ENCODE results near the gene PRM1. TPM values are rescaled to one million over a fixed set of nuclear protein-coding genes. Genes with fewer than 3 reads are reported as not detected.

PRM1 gene
- total RNA-seq, 1 experiment from 2014 or later = not detected

- DNase-seq = no peak
- Mint-ChIP-seq H3K4me3 (ENCODE audit: low read depth, unreplicated experiment) (no peak overlapping the region), H3K9me3 (ENCODE audit: low read depth, unreplicated experiment) (no peaks in the 10 kb centered on the region), H3K4me1 (ENCODE audit: low read depth, unreplicated experiment) (peaks cover 16% of the 10 kb centered on the region), H3K36me3 (ENCODE audit: insufficient read depth, unreplicated experiment) (no peaks in the 10 kb centered on the region), H3K27ac (ENCODE audit: unreplicated experiment) (no peak overlapping the region), H3K27me3 (ENCODE audit: unreplicated experiment) (peaks cover 12% of the 10 kb centered on the region)
- TF ChIP-seq CTCF (IDR thresholded peaks at IDR 0.05; ENCODE audit: unreplicated experiment) = no peak
- CTCF ChIA-PET = no interaction called here
- intact Hi-C loops (cut with micrococcal nuclease; ENCODE audit: unreplicated experiment) = no loop called here
- BruUV-seq (replicated peaks) = no TSS peak
These were observed 3.4 kb downstream of the PRM1 start for GRCh38 chr16:11277607-11278337.

GRCh38 chr16:11276896-11277593 is 4.1 kb downstream of the PRM1 start:
- no peak for DNase-seq
- H3K4me3 Mint-ChIP-seq (ENCODE audit: low read depth, unreplicated experiment) = no peak overlapping the region
- CTCF ChIA-PET = no interaction called here
- TF ChIP-seq CTCF (IDR thresholded peaks at IDR 0.05; ENCODE audit: unreplicated experiment) = no peak
- H3K9me3 Mint-ChIP-seq (ENCODE audit: low read depth, unreplicated experiment) = no peaks in the 10 kb centered on the region
- no peaks in the 10 kb centered on the region for H3K36me3 Mint-ChIP-seq (ENCODE audit: insufficient read depth, unreplicated experiment)
- H3K4me1 Mint-ChIP-seq (ENCODE audit: low read depth, unreplicated experiment) = peaks cover 16% of the 10 kb centered on the region
- H3K27ac Mint-ChIP-seq (ENCODE audit: unreplicated experiment) = no peak overlapping the region
- peaks cover 5% of the 10 kb centered on the region for H3K27me3 Mint-ChIP-seq (ENCODE audit: unreplicated experiment)
- intact Hi-C loops (cut with micrococcal nuclease; ENCODE audit: unreplicated experiment) = no loop called here
- BruUV-seq (replicated peaks) = no TSS peak

- no peak within 1 kb of the TSS for H3K27ac Mint-ChIP-seq (ENCODE audit: unreplicated experiment)
- no peaks in the 10 kb centered on the region for H3K27me3 Mint-ChIP-seq (ENCODE audit: unreplicated experiment)
- H3K36me3 Mint-ChIP-seq (ENCODE audit: insufficient read depth, unreplicated experiment) = no peaks in the 10 kb centered on the region
- no peak for TF ChIP-seq CTCF (IDR thresholded peaks at IDR 0.05; ENCODE audit: unreplicated experiment)
- no peak for DNase-seq
- H3K4me1 Mint-ChIP-seq (ENCODE audit: low read depth, unreplicated experiment) = peaks cover 16% of the 10 kb centered on the region
- intact Hi-C loops (cut with micrococcal nuclease; ENCODE audit: unreplicated experiment) = no loop called here
- H3K4me3 Mint-ChIP-seq (ENCODE audit: low read depth, unreplicated experiment) = no peak within 1 kb of the TSS
- no peaks in the 10 kb centered on the region for H3K9me3 Mint-ChIP-seq (ENCODE audit: low read depth, unreplicated experiment)
- CTCF ChIA-PET = no interaction called here
- BruUV-seq (replicated peaks) = no TSS peak
These were observed 4.8 kb downstream of the PRM1 start, which contains the start of gene PRM2 for GRCh38 chr16:11276143-11276895. Gene PRM2 (minus strand): TSS chr16:11276480. CDS start chr16:11276370, 110 bp downstream.

- no TSS peak for BruUV-seq (replicated peaks)
- CTCF ChIA-PET = no interaction called here
- H3K36me3 Mint-ChIP-seq (ENCODE audit: insufficient read depth, unreplicated experiment) = no peaks in the 10 kb centered on the region
- H3K4me3 Mint-ChIP-seq (ENCODE audit: low read depth, unreplicated experiment) = no peak overlapping the region
- H3K9me3 Mint-ChIP-seq (ENCODE audit: low read depth, unreplicated experiment) = no peaks in the 10 kb centered on the region
- no peak for DNase-seq
- H3K27ac Mint-ChIP-seq (ENCODE audit: unreplicated experiment) = no peak overlapping the region
- no peak for TF ChIP-seq CTCF (IDR thresholded peaks at IDR 0.05; ENCODE audit: unreplicated experiment)
- H3K4me1 Mint-ChIP-seq (ENCODE audit: low read depth, unreplicated experiment) = peaks cover 11% of the 10 kb centered on the region
- intact Hi-C loops (cut with micrococcal nuclease; ENCODE audit: unreplicated experiment) = no loop called here
- peaks cover 7% of the 10 kb centered on the region for H3K27me3 Mint-ChIP-seq (ENCODE audit: unreplicated experiment)
These were observed 6.2 kb downstream of the PRM1 start for GRCh38 chr16:11274964-11275363.
